SU-DHL-6 (cell line): ENCODE data around the gene NAP1L4.

Experiments
- EZH2phosphoT487 ChIP-seq: fragments of 200-600 bp; sonication (generic), shearing (Covaris generic); conservative IDR thresholded peaks from 2 replicates; pipeline ENCODE4 v1.6.1; 2018; ENCODE audit warnings: mild to moderate bottlenecking, antibody characterized with exemption, low read length, moderate library complexity, mixed read lengths
- TF ChIP-seq, protein P1 (sequence below): fragments of 200-600 bp; sonication (generic); IDR thresholded peaks from one replicate; pipeline ENCODE4 v1.5.1; 2017; ENCODE audit warnings: antibody characterized with exemption, mild to moderate bottlenecking, low read length, moderate library complexity; ENCODE audit not compliant: insufficient read depth, poor library complexity, severe bottlenecking

DNA sequence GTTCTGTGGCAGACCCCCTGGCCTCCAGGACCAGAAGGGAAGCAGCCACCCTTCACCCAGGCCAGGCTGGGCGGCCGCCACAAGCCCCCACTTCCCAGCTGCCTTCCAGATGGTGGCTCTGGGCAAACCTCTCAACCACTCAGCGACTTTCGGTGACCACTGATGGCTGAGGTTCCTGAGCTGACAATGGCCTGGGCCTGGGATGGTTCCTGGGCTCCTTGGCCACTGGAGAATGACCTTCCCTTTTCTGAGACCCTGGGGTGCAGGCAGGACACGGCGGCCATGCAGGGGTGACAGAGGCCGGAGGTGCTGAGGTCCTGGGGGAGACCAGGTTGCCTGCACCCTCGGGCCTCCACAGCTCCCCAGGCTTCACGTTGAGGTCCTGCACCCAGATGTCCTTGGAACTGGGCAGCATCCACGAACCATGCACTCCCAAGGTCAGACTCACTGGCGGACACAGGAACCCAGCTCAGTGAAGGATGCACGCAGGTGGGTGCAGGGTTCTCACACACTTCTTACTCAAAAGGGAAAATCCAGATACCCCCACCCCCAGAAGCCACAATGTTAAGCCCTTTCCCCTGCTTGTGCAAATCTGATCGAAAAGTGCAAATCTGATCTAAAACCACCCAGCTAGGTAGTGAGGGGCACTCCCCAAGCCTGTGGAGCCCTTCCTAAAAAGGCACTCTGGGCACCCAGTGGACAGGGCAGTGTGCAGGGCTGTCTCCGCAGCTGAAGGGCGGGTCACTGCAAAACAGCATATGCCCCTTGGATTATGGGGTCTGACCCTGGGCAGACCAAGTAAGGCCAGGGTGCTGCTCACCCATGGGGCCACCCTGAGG is 49.0 kb downstream of the NAP1L4 start:
- TF ChIP-seq, protein P1, sequence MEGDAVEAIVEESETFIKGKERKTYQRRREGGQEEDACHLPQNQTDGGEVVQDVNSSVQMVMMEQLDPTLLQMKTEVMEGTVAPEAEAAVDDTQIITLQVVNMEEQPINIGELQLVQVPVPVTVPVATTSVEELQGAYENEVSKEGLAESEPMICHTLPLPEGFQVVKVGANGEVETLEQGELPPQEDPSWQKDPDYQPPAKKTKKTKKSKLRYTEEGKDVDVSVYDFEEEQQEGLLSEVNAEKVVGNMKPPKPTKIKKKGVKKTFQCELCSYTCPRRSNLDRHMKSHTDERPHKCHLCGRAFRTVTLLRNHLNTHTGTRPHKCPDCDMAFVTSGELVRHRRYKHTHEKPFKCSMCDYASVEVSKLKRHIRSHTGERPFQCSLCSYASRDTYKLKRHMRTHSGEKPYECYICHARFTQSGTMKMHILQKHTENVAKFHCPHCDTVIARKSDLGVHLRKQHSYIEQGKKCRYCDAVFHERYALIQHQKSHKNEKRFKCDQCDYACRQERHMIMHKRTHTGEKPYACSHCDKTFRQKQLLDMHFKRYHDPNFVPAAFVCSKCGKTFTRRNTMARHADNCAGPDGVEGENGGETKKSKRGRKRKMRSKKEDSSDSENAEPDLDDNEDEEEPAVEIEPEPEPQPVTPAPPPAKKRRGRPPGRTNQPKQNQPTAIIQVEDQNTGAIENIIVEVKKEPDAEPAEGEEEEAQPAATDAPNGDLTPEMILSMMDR: no peak
- TF ChIP-seq EZH2phosphoT487: no peak
